Dendritic cell treated with granulocyte-macrophage colony-stimulating factor and Interleukin-4, amounts not matched to agents 40 ng/mL and 50 ng/mL, for 4 days (primary cell): ENCODE measurements around the gene HNRNPLL.
A peak's percentile ranks its signal among the peaks of the same experiment; 100 is the strongest.

ENCODE experiments used
- H3K27ac Mint-ChIP-seq: one replicate; pipeline ENCODE4 v1.8.0; 2022; ENCODE audit warnings: mild to moderate bottlenecking, mixed read lengths
- H3K27me3 Mint-ChIP-seq: one replicate; pipeline ENCODE4 v1.8.0; 2022; ENCODE audit warnings: mild to moderate bottlenecking, mixed read lengths
- H3K36me3 Mint-ChIP-seq: one replicate; pipeline ENCODE4 v1.8.0; 2022; ENCODE audit warnings: low read depth, mixed read lengths
- H3K4me1 Mint-ChIP-seq: one replicate; pipeline ENCODE4 v1.8.0; 2022; ENCODE audit warnings: low read depth, mixed read lengths
- H3K4me3 Mint-ChIP-seq: one replicate; pipeline ENCODE4 v1.8.0; 2022; ENCODE audit warnings: mild to moderate bottlenecking, moderate library complexity, mixed read lengths
- H3K9me3 Mint-ChIP-seq: one replicate; pipeline ENCODE4 v1.8.0; 2022; ENCODE audit warnings: mixed read lengths
- intact Hi-C: fragments of 100-400 bp; cut with micrococcal nuclease; formaldehyde crosslinking; loops from one replicate; pipeline ENCODE4 v1.15.0; 2022

Gene HNRNPLL

DNA sequence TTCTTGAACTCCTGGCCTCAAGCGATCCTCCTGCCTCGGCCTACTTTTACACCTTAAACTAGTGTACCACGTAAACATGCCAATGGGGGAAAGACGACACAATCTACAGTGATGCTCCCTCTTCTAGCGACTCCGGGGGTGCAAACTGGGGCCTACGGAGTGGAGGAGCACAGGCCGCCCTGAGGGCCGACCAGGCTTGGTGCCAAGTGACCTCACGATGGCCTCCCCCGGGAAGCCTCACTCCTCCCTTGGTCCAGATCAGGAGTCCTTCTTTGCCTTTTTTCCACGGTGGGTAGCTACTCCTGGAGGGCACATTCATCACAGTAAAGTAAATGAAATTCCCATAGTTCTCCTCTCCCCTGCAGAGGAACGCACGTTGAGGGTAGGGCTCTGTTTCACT is 73.5 kb downstream of the HNRNPLL start:
- Mint-ChIP-seq H3K27ac (no peak overlapping the region), H3K9me3 (no peaks in the 10 kb centered on the region), H3K27me3 (peaks cover 59% of the 10 kb centered on the region), H3K4me3 (no peak overlapping the region), H3K36me3 (no peaks in the 10 kb centered on the region), H3K4me1 (peaks cover 16% of the 10 kb centered on the region)
- intact Hi-C loops: no loop called here

DNA sequence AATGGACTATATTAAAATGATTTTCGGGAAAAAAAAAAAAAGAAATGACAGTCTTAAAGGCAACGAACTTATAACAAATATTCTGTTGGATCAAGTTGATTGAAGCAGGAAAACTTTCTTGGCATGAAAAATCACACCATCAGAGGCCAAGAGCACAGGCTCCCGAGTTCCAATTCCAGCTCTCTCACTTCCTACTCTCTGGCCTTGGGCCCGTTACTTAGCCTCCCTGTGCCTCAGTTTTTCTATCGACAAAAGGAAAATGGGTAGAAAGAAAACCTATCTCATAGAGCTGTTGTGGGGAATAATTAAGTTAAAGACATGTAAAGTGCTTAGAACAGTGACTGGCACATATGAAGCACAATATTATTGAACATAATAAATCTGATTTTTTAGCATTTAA is 74.2 kb downstream of the HNRNPLL start:
- H3K9me3 Mint-ChIP-seq: no peaks in the 10 kb centered on the region
- H3K4me1 Mint-ChIP-seq: peaks cover 13% of the 10 kb centered on the region
- intact Hi-C loops: no loop called here
- no peak overlapping the region for H3K27ac Mint-ChIP-seq
- no peak overlapping the region for H3K4me3 Mint-ChIP-seq
- H3K27me3 Mint-ChIP-seq: peaks cover 63% of the 10 kb centered on the region
- no peaks in the 10 kb centered on the region for H3K36me3 Mint-ChIP-seq

DNA sequence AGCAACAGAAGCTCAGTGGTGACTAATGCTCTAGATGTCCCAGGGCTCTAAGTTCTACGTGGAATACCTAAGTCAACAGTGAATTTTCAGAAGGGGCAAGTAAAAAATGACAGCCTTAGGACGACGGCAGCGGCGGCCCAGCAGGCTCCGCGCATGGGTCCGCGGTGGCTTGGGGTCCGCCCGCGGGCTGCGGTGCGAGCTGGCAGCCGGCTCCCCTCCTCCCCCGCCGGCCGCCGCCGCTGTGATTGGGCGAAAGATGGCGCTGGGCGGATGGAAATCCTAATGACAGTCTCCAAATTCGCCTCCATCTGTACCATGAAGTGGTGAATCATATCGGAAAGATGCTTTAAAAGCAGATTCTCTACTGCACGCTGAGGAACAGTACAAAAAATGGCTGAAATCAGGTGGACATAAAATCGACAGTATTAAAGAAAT is 74.7 kb downstream of the HNRNPLL start:
- peak overlapping the region; percentile 37 for H3K4me3 Mint-ChIP-seq
- H3K27me3 Mint-ChIP-seq: peaks cover 67% of the 10 kb centered on the region
- H3K36me3 Mint-ChIP-seq: no peaks in the 10 kb centered on the region
- intact Hi-C loops: no loop called here
- H3K27ac Mint-ChIP-seq: no peak overlapping the region
- H3K4me1 Mint-ChIP-seq: peaks cover 8% of the 10 kb centered on the region
- no peaks in the 10 kb centered on the region for H3K9me3 Mint-ChIP-seq

DNA sequence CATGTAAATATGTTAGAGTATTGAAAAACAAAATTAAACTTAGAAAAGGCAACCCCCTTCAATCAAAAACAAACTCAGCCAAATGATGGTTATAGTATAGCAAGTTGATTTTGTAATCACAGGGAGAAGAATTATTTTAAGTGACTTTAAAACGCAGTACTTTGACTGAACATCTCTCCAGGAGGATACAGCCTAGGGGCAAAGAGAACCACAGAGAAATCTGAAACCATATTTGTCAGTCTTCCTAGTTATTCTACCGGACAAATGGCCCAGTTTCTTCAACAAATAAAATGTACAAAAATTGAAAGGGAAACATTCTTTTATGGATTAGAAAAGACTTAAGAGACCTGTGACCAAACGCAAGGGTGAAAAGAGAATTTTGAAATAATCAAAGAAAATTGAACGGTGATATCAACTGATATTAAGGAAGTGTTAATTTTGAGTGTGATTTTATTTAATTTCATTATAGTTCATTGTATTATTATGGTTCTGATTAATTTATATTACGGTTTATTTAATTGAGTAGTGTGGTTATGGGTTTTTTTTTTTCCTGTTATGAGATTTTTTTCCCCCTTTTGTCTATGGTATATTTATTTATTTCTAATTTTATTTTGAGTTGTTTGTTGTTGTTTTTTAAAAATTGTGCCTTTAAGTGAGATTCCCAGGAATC is 75.3 kb downstream of the HNRNPLL start:
- H3K27ac Mint-ChIP-seq: no peak overlapping the region
- intact Hi-C loops: no loop called here

DNA sequence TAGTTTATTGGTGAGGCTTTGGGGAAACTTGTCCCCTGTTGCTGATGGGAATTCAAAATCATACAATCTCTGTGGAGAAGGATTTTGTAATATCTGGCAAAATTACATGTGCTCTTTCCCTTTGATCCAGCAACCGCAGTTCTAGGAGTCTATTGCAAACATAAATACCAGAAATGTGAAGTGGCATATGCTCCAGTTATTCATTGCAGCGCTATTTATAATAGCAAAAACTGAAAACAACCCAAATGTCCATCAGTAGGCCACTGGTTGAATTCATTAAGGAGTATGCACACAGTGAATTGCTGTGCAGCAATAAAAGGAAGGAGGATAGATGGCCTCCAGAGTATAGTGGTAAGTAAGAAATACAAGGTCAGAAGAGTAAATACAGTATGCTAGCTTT is 76.5 kb downstream of the HNRNPLL start:
- no peaks in the 10 kb centered on the region for H3K36me3 Mint-ChIP-seq
- no peaks in the 10 kb centered on the region for H3K4me1 Mint-ChIP-seq
- H3K4me3 Mint-ChIP-seq: no peak overlapping the region
- no peak overlapping the region for H3K27ac Mint-ChIP-seq
- H3K27me3 Mint-ChIP-seq: peaks cover 64% of the 10 kb centered on the region
- no peaks in the 10 kb centered on the region for H3K9me3 Mint-ChIP-seq
- intact Hi-C loops: no loop called here

More for the DNA sequence above, 75.3 kb downstream of the HNRNPLL start:
- peaks cover 67% of the 10 kb centered on the region for H3K27me3 Mint-ChIP-seq
- no peaks in the 10 kb centered on the region for H3K36me3 Mint-ChIP-seq
- peaks cover 2% of the 10 kb centered on the region for H3K4me1 Mint-ChIP-seq
- H3K4me3 Mint-ChIP-seq: peak overlapping the region; percentile 37
- no peaks in the 10 kb centered on the region for H3K9me3 Mint-ChIP-seq

DNA sequence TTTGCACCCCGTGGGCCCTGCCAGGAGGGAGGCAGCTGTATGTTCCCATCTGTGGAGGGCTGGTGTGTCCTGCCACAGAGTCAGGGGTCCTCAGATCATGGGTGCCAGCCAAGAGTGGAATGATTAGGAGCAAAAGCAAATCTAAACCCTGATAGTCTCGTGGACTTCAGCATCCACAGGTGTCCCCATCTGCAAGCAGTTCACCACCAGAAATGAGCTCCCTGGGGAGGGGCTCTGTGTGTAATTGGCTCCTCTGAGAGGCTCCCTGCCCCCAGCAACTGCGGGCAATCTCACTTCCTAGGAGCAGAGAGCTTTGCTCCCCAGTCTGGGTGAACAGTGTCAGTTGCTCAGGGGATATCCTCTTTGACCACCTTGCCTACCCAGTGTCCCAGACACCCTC is 78.1 kb downstream of the HNRNPLL start:
- Mint-ChIP-seq H3K27me3 (peaks cover 52% of the 10 kb centered on the region), H3K4me1 (no peaks in the 10 kb centered on the region), H3K36me3 (no peaks in the 10 kb centered on the region), H3K9me3 (no peaks in the 10 kb centered on the region), H3K27ac (no peak overlapping the region), H3K4me3 (no peak overlapping the region)
- intact Hi-C loops: no loop called here

DNA sequence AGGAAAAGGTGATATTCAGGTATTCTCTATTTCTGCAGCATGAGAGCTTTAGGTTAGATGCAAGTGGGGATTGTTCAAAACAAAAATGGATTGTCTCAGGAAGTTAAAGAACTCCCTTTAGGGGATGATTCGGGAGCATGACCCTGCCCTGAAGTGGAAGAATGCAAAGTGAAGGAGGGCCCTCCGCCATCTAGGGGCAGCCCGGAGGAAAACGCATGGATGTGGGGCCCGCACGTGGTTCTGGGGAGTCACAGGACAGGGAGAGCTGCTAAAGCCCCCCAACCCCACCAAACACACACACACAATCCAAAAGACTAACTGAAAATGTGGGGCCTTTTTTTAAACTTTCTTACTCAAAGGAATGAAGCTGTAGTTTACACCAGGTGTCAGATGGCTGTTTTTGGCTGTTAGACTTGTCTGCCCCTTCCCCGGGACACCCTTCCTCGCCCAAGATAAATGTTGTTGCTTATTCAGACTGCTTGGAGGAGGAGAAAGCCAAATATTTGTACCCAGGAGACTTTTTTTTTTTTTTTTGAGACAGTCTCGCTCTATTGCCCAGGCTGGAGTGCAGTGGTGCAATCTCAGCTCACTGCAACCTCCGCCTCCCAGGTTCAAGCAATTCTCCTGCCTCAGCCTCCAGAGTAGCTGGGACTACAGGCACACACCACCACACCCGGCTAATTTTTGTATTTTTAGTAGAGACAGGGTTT is 78.8 kb downstream of the HNRNPLL start:
- peaks cover 45% of the 10 kb centered on the region for H3K27me3 Mint-ChIP-seq
- intact Hi-C loops: no loop called here
- H3K27ac Mint-ChIP-seq: no peak overlapping the region
- H3K4me3 Mint-ChIP-seq: no peak overlapping the region
- H3K4me1 Mint-ChIP-seq: no peaks in the 10 kb centered on the region
- H3K36me3 Mint-ChIP-seq: no peaks in the 10 kb centered on the region
- H3K9me3 Mint-ChIP-seq: no peaks in the 10 kb centered on the region

DNA sequence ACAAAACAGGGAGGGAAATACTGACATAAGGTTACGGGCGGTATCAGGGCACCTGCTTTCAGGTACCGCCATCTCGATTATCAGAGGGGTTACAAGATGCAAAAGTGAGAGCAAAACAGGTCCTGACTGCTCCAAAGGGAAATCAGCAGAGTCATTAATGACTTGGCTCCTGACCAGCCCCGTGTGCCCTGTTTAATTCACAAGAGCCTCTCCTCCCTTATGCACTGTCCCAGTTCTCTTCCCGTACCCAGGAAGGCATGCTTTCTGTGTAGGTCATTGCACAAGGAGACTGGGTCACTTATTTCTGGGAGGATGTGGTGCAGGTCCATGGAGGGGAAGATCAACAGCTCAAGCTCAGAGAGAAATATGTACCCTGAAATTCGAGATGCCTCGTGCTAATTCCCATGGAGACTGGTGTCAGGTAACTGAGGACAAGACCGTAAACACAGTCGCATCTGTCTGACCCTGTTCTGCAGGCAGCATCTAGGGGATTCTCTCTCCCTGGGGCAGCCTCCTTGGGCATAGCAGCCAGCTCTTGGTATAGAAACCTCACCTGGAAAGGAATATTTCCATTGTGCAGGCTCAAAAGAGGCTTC is 79.9 kb downstream of the HNRNPLL start:
- peaks cover 37% of the 10 kb centered on the region for H3K27me3 Mint-ChIP-seq
- H3K36me3 Mint-ChIP-seq: no peaks in the 10 kb centered on the region
- intact Hi-C loops: no loop called here
- H3K4me3 Mint-ChIP-seq: no peak overlapping the region
- no peaks in the 10 kb centered on the region for H3K4me1 Mint-ChIP-seq
- H3K9me3 Mint-ChIP-seq: no peaks in the 10 kb centered on the region
- H3K27ac Mint-ChIP-seq: no peak overlapping the region

DNA sequence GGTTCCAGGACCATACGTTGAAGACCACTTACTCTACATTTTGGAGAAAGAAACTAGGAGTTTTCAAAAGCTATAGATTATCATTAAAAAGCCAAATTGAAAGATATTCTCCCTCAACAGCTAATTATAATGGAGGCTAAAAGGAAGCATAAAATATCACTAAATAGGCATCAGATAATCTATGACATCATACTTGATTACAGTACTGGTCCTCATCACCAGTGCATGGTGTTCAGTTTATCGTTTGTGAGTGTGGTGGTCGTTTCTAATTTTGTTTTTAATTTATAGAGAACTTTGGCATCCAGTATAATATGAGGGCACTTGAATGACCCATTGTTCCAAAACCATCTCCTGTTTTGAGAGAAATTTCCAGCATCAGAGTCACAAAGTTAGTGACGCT is 80.9 kb downstream of the HNRNPLL start:
- Mint-ChIP-seq H3K4me1 (no peaks in the 10 kb centered on the region), H3K27me3 (peaks cover 30% of the 10 kb centered on the region)

DNA sequence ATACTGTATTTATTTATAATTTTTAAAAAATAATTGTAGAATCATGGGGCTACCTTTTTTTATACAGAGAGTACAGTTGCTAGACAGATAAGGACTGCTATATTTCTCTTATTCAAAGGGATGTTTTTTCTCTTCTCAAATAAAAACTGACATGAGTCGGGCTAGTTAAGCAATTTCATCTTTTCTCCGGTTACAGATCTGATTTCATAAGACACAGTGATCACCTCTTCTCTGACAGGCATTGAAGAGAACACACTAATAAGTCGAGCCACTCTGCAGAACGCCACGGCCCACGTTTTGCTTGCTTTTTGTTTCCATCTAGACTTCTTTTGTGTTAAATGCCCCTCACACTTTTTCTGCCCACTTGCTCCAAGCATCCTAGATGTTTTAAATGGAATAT is 85.4 kb downstream of the HNRNPLL start:
- Mint-ChIP-seq H3K9me3 (no peaks in the 10 kb centered on the region), H3K4me1 (no peaks in the 10 kb centered on the region), H3K4me3 (no peak overlapping the region), H3K27me3 (peaks cover 2% of the 10 kb centered on the region), H3K27ac (no peak overlapping the region), H3K36me3 (no peaks in the 10 kb centered on the region)
- intact Hi-C loops: no loop called here

More for the DNA sequence above, 80.9 kb downstream of the HNRNPLL start:
- intact Hi-C loops: no loop called here
- H3K36me3 Mint-ChIP-seq: no peaks in the 10 kb centered on the region
- no peak overlapping the region for H3K27ac Mint-ChIP-seq
- H3K4me3 Mint-ChIP-seq: no peak overlapping the region
- H3K9me3 Mint-ChIP-seq: no peaks in the 10 kb centered on the region

DNA sequence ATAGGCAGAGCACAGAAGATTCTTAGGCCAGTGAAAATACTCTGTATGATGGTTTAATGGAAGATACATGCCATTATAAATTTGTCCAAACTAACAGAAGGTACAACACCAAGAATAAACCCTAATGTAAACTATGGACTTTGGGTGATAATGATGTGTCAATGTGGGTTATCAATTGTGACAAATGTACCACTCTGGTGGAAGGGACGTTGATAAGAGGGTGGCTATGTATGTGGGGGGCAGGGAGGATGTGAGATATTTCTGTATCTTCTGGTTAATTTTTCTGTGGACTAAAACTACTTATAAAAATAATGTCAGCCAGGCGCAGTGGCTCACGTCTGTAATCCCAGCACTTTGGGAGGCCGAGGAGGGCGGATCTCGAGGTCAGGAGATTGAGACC is 86.2 kb downstream of the HNRNPLL start:
- no peaks in the 10 kb centered on the region for H3K9me3 Mint-ChIP-seq
- H3K27ac Mint-ChIP-seq: no peak overlapping the region
- no peaks in the 10 kb centered on the region for H3K4me1 Mint-ChIP-seq
- no peak overlapping the region for H3K4me3 Mint-ChIP-seq
- H3K36me3 Mint-ChIP-seq: no peaks in the 10 kb centered on the region
- H3K27me3 Mint-ChIP-seq: peaks cover 2% of the 10 kb centered on the region
- intact Hi-C loops: no loop called here

DNA sequence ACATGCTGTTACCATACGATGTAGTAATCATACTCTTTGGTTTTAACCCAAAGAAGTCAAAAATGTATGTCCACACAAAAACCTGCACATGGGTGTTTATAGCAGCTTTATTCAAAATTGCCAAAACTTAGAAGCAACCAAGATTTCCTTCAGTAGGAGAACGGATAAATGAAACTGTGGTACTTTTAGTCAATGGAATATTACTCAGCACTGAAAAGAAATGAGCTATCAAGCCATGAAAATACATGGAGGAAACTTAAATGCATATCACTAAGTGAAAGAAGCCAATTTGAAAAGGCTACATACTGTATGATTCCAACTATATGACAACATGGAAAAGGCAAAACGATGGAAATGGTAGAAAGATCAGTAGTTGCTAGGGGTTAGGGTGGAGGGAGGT is 86.6 kb downstream of the HNRNPLL start:
- H3K36me3 Mint-ChIP-seq: no peaks in the 10 kb centered on the region
- intact Hi-C loops: no loop called here
- H3K9me3 Mint-ChIP-seq: no peaks in the 10 kb centered on the region
- H3K4me1 Mint-ChIP-seq: no peaks in the 10 kb centered on the region
- H3K27me3 Mint-ChIP-seq: peaks cover 2% of the 10 kb centered on the region
- no peak overlapping the region for H3K4me3 Mint-ChIP-seq
- H3K27ac Mint-ChIP-seq: no peak overlapping the region

DNA sequence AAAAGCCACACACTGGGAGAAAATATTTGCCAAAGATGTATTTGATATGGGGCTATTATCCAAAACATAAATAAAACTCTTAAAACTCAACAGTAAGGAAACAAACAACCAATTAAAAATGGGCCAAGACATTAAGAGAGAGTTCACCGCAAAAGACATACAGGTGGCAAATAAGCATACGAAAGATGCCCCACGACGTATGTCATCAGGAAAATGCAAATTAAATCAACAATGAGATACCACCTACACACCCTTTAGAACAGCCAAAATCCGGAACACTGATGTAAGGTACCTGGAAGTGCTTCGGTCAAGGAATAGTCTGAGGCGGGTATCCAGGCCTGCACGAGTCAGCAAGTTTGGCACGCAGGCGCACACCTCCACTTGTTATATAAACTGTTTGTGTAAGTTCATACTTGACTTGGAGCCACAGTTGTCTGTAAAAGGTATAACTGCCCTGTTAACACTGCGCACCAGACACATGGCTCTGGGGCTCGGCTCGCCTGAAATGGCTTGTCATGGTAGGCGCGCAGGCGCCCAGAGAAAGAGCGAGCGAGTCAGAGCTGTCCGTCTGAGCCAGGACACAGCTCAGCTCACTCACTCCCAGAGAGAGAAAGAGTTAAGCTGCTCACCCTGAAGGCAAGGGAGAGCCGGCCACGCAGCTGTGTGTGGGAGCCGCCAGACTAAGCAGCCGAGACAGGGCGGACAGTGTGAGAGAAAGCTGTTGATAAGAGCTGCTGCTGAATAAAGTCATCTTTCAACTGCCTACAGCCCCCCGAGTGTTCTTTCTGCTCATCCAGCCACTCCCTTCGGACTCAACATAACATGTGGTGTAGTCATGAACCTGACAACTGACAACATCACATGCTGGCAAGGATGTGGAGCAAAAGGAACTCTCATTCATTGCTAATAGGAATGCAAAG is 87.3 kb downstream of the HNRNPLL start:
- H3K4me1 Mint-ChIP-seq: no peaks in the 10 kb centered on the region
- no peaks in the 10 kb centered on the region for H3K36me3 Mint-ChIP-seq
- peaks cover 2% of the 10 kb centered on the region for H3K27me3 Mint-ChIP-seq
- H3K4me3 Mint-ChIP-seq: no peak overlapping the region
- no peak overlapping the region for H3K27ac Mint-ChIP-seq
- intact Hi-C loops: no loop called here
- H3K9me3 Mint-ChIP-seq: no peaks in the 10 kb centered on the region
